IMR-90 (cell line): Measurements from ENCODE around the gene RERE. TPM values are rescaled to one million over a fixed set of nuclear protein-coding genes. Genes with fewer than 3 reads are reported as not detected.

Experiments used
- ATAC-seq: fragments of 200-7000 bp; cut with Tn5 transposase; 2 replicates; pipeline ENCODE4 v1.9.1; 2020; ENCODE audit warnings: low read depth, mild to moderate bottlenecking, moderate library complexity
- BruUV-seq: library from RNA; stranded (reverse); fragments of 400-500 nt; replicated peaks from 2 replicates; lab custom pipeline; 2021; lab: Mats Ljungman, UMichigan
- CTCF ChIA-PET: fragments of 300-600 bp; formaldehyde crosslinking; extraction: SDS; loops from one replicate; lab custom pipeline; 2021; ENCODE audit warnings: antibody characterized with exemption; lab: Yijun Ruan, JAX
- POLR2A ChIA-PET: fragments of 300-600 bp; sonication (Branson Sonifier 250); formaldehyde crosslinking; loops from one replicate; lab custom pipeline; 2022; ENCODE audit warnings: antibody characterized with exemption; ENCODE audit not compliant: unreplicated experiment; lab: Charles Lee
- DNase-seq: peaks from one replicate; pipeline ENCODE4 v3.0.0; 2013
- H2AFZ ChIP-seq: replicated peaks from 2 replicates; pipeline ENCODE3; 2013; ENCODE audit warnings: low read length, mild to moderate bottlenecking; ENCODE audit not compliant: poor library complexity
- H2AK5ac ChIP-seq: 2 replicates; pipeline ENCODE4 v1.6.1; 2013; ENCODE audit warnings: low read depth, low read length, inconsistent platforms
- H2AK9ac ChIP-seq: replicated peaks from 2 replicates; pipeline ENCODE3; 2013; ENCODE audit warnings: mild to moderate bottlenecking, low read depth, low read length, moderate library complexity; ENCODE audit not compliant: poor library complexity
- H2BK120ac ChIP-seq: 2 replicates; pipeline ENCODE4 v1.6.1; 2013; ENCODE audit warnings: low read depth, low read length, inconsistent platforms
- H2BK15ac ChIP-seq: 3 replicates; pipeline ENCODE4 v1.6.1; 2013; ENCODE audit warnings: low read depth, low read length, inconsistent platforms
- H2BK20ac ChIP-seq: 2 replicates; pipeline ENCODE4 v1.6.1; 2013; ENCODE audit warnings: low read depth, mild to moderate bottlenecking, inconsistent platforms, low read length, moderate library complexity
- H2BK5ac ChIP-seq: 2 replicates; pipeline ENCODE4 v1.6.1; 2013; ENCODE audit warnings: mild to moderate bottlenecking, low read depth, low read length, inconsistent platforms; ENCODE audit not compliant: poor library complexity, severe bottlenecking
- H3K14ac ChIP-seq: replicated peaks from 2 replicates; pipeline ENCODE4 v1.6.1; 2013; ENCODE audit warnings: low read depth, low read length, inconsistent platforms
- H3K18ac ChIP-seq: 2 replicates; pipeline ENCODE4 v1.6.1; 2013; ENCODE audit warnings: low read depth, low read length, control low read depth
- H3K23ac ChIP-seq: 2 replicates; pipeline ENCODE4 v1.6.1; 2013; ENCODE audit warnings: low read depth, low read length, inconsistent platforms
- H3K27ac ChIP-seq: 2 replicates; pipeline ENCODE4 v1.5.1; 2013; ENCODE audit warnings: mild to moderate bottlenecking, control low read depth, low read length; ENCODE audit not compliant: insufficient read depth
- H3K27me3 ChIP-seq: 2 replicates; pipeline ENCODE4 v1.6.1; 2013; ENCODE audit warnings: low read length; ENCODE audit not compliant: control insufficient read depth, insufficient read depth
- H3K36me3 ChIP-seq: 2 replicates; pipeline ENCODE4 v1.6.1; 2013; ENCODE audit warnings: low read length, mixed read lengths; ENCODE audit not compliant: control insufficient read depth, insufficient read depth
- H3K4ac ChIP-seq: 2 replicates; pipeline ENCODE4 v1.6.1; 2013; ENCODE audit warnings: low read depth, low read length, inconsistent platforms
- H3K4me1 ChIP-seq: 2 replicates; pipeline ENCODE4 v1.6.1; 2013; ENCODE audit warnings: low read length, mixed read lengths; ENCODE audit not compliant: control insufficient read depth, insufficient read depth
- H3K4me2 ChIP-seq: 2 replicates; pipeline ENCODE4 v1.6.1; 2013; ENCODE audit warnings: low read depth, mild to moderate bottlenecking, control low read depth, low read length, moderate library complexity
- H3K4me3 ChIP-seq: 2 replicates; pipeline ENCODE4 v1.5.1; 2013; ENCODE audit warnings: low read depth, mild to moderate bottlenecking, control low read depth, low read length, moderate library complexity; ENCODE audit not compliant: insufficient read depth
- H3K56ac ChIP-seq: 2 replicates; pipeline ENCODE4 v1.6.1; 2013; ENCODE audit warnings: low read length, inconsistent platforms; ENCODE audit not compliant: insufficient read depth; ENCODE audit errors: extremely low read depth
- H3K79me1 ChIP-seq, 2 experiments: 2 replicates each; pipeline ENCODE4 v1.6.1; 2013; ENCODE audit warnings: low read length in 2 of 2, inconsistent platforms in 1 of 2, low read depth in 1 of 2
- H3K9ac ChIP-seq: 2 replicates; pipeline ENCODE4 v1.6.1; 2013; ENCODE audit warnings: low read depth, low read length, control low read depth
- H3K9me1 ChIP-seq: 2 replicates; pipeline ENCODE4 v1.6.1; 2013; ENCODE audit warnings: low read length, inconsistent platforms; ENCODE audit not compliant: insufficient read depth
- H3K9me3 ChIP-seq: 2 replicates; pipeline ENCODE4 v1.6.1; 2013; ENCODE audit warnings: low read length; ENCODE audit not compliant: control insufficient read depth, insufficient read depth
- H4K20me1 ChIP-seq: 2 replicates; pipeline ENCODE4 v1.6.1; 2013; ENCODE audit warnings: low read length, inconsistent platforms; ENCODE audit not compliant: insufficient read depth
- H4K5ac ChIP-seq: 2 replicates; pipeline ENCODE4 v1.6.1; 2013; ENCODE audit warnings: mild to moderate bottlenecking, low read depth, low read length, control low read depth
- H4K8ac ChIP-seq, 2 experiments: 2 replicates each; pipeline ENCODE4 v1.6.1; 2013; ENCODE audit warnings: low read depth in 2 of 2, low read length in 2 of 2, control low read depth in 1 of 2, inconsistent platforms in 1 of 2
- H4K91ac ChIP-seq: 2 replicates; pipeline ENCODE4 v1.6.1; 2013; ENCODE audit warnings: low read depth, low read length, inconsistent platforms; ENCODE audit not compliant: insufficient read depth
- BHLHE40 ChIP-seq: fragments of 150-350 bp; IDR thresholded peaks from 2 replicates; pipeline ENCODE4 v1.6.1; 2016; ENCODE audit warnings: mild to moderate bottlenecking, low read depth, low read length
- CEBPB ChIP-seq: IDR thresholded peaks from 2 replicates; pipeline ENCODE4 v1.6.1; 2012; ENCODE audit warnings: low read depth, low read length, improper control_type of control experiment
- CHD1 ChIP-seq: IDR thresholded peaks from 2 replicates; pipeline ENCODE4 v1.6.1; 2012; ENCODE audit warnings: low read depth, low read length, improper control_type of control experiment
- CTCF ChIP-seq: conservative IDR thresholded peaks from 2 replicates; pipeline ENCODE4 v1.5.1; 2012; ENCODE audit warnings: mild to moderate bottlenecking, low read depth, low read length, improper control_type of control experiment
- FOS ChIP-seq: fragments of 150-350 bp; IDR thresholded peaks from 2 replicates; pipeline ENCODE4 v1.6.1; 2016; ENCODE audit warnings: low read depth, low read length
- MAFK ChIP-seq: IDR thresholded peaks from 2 replicates; pipeline ENCODE4 v1.6.1; 2012; ENCODE audit warnings: low read depth, low read length, improper control_type of control experiment
- MAZ ChIP-seq: IDR thresholded peaks from 2 replicates; pipeline ENCODE4 v1.6.1; 2012; ENCODE audit warnings: low read depth, mild to moderate bottlenecking, low read length, improper control_type of control experiment, moderate library complexity, borderline replicate concordance
- MXI1 ChIP-seq: IDR thresholded peaks from 2 replicates; pipeline ENCODE4 v1.6.1; 2012; ENCODE audit warnings: low read depth, mild to moderate bottlenecking, low read length, moderate library complexity, borderline replicate concordance
- RCOR1 ChIP-seq: IDR thresholded peaks from 2 replicates; pipeline ENCODE4 v1.6.1; 2012; ENCODE audit warnings: mild to moderate bottlenecking, low read length, improper control_type of control experiment; ENCODE audit not compliant: insufficient replicate concordance
- RFX5 ChIP-seq: IDR thresholded peaks from 2 replicates; pipeline ENCODE4 v1.8.0; 2012; ENCODE audit warnings: low read depth, mild to moderate bottlenecking, low read length, moderate library complexity
- WGBS, 2 experiments: methylation state at CpG; one replicate each; pipeline versions ENCODE4 v1.1.5 to v1.1.7; 2013; ENCODE audit warnings: missing lambda C conversion rate in 2 of 2; ENCODE audit not compliant: insufficient read length in 1 of 2; ENCODE audit errors: extremely low coverage in 2 of 2; 5-methylcytosine and 5-hydroxymethylcytosine counted together
- dilution Hi-C: fragments of 300-500 bp; cut with HindIII; formaldehyde crosslinking; loops from one replicate; pipeline ENCODE4 v1.14.3; 2018; ENCODE audit warnings: low sequenced_read_pairs; ENCODE audit not compliant: unreplicated experiment
- in situ Hi-C: fragments of 300-500 bp; cut with MboI; formaldehyde crosslinking; loops from 3 replicates; pipeline ENCODE4 v1.14.3; 2019; ENCODE audit warnings: low sequenced_read_pairs, inconsistent platforms, mixed read lengths
- intact Hi-C: fragments of 100-400 bp; cut with micrococcal nuclease; formaldehyde crosslinking; loops from 2 replicates; pipeline ENCODE4 v1.10.0; 2022
- polyA plus RNA-seq, 3 experiments: library from polyadenylated mRNA; depleted of rRNA; stranded (reverse); fragments of >200 nt; gene quantifications; 2 replicates each; pipeline ENCODE4 v1.2.3, GENCODE V29; 2012; ENCODE audit warnings: low replicate concordance in 1 of 3
- total RNA-seq: library from RNA; depleted of rRNA; stranded (reverse); fragments of >200 nt; gene quantifications from 2 replicates; pipeline ENCODE4 v1.2.3, GENCODE V29; 2012

RERE gene
- total and polyA plus RNA-seq, 2 of the 4 experiments (the other 2 are of a cell fraction), result 11.5 to 25.1 TPM

GRCh38 chr1:8866173-8866791, 48.8 kb upstream of the RERE start:
- no peak overlapping the region for H3K56ac ChIP-seq
- dilution Hi-C loops (no loop called here), intact Hi-C loops (no loop called here), in situ Hi-C loops (loop anchor here (25.0 kb wide), 1 partner anchor 879 kb away; no protein-coding TSS in a partner anchor)
- H3K27ac ChIP-seq, result no peak overlapping the region
- H3K4me2 ChIP-seq, result no peak overlapping the region
- H2BK15ac ChIP-seq, result no peak overlapping the region
- H3K18ac ChIP-seq, result no peak overlapping the region
- no peak for DNase-seq
- peaks cover 18% of the 10 kb centered on the region for H3K4me1 ChIP-seq
- POLR2A ChIA-PET, result no interaction called here
- H4K8ac ChIP-seq, result no peak overlapping the region
- peaks cover 6% of the 10 kb centered on the region; the same call in 1 of the 2 replicates for H3K9me1 ChIP-seq
- H2AK9ac ChIP-seq, result peak overlapping the region; percentile 68
- no peak overlapping the region for H3K4ac ChIP-seq
- no peak overlapping the region for H4K91ac ChIP-seq
- peaks cover 94% of the 10 kb centered on the region for H3K36me3 ChIP-seq
- no peak overlapping the region for H2BK120ac ChIP-seq
- H2BK20ac ChIP-seq, result no peak overlapping the region
- no peak overlapping the region for H4K5ac ChIP-seq
- peaks cover 70 to 95% of the 10 kb centered on the region in 2 experiments for H3K79me1 ChIP-seq
- no peak overlapping the region for H3K14ac ChIP-seq
- no peak overlapping the region for H3K9ac ChIP-seq
- no peak overlapping the region for H2AK5ac ChIP-seq
- no peak overlapping the region for H2AFZ ChIP-seq
- H2BK5ac ChIP-seq, result no peak overlapping the region
- H3K27me3 ChIP-seq, result no peaks in the 10 kb centered on the region
- no peak overlapping the region for H3K23ac ChIP-seq
- H4K20me1 ChIP-seq, result peaks cover 100% of the 10 kb centered on the region
- no CpG with 5 or more reads among the region's 10 CpGs for WGBS, 2 experiments
- TF ChIP-seq FOS, result no peak
- no peak for TF ChIP-seq CTCF
- TF ChIP-seq MAFK, result no peak
- no peak for TF ChIP-seq MXI1
- no peak for TF ChIP-seq RCOR1
- TF ChIP-seq CEBPB, result no peak
- TF ChIP-seq BHLHE40, result no peak
- TF ChIP-seq CHD1, result no peak
- no peak for TF ChIP-seq MAZ
- no peak for TF ChIP-seq RFX5
- CTCF ChIA-PET, result interaction anchor here (0.5 kb wide), 1 partner anchor 249 kb away, joined by 4 read pairs; no protein-coding TSS in a partner anchor
- ATAC-seq, result no peak
- H3K9me3 ChIP-seq, result no peaks in the 10 kb centered on the region
- no TSS peak for BruUV-seq
- no peak overlapping the region for H3K4me3 ChIP-seq
